Muscle of back (tissue), 11 donors: ENCODE measurements around the gene WARS2. TPM values are rescaled to one million over a fixed set of nuclear protein-coding genes. Genes with fewer than 3 reads are reported as not detected.
"Not testable (repeated sequence)": the region's sequence is repeated elsewhere in the genome, so short reads cannot be mapped to it uniquely, and the experiment has no call there.

ENCODE experiments used
- DNase-seq, 3 donors: peaks; one replicate each; pipeline versions ENCODE4 v3.0.0 to v3.0.0-alpha.2; 2013
- polyA plus RNA-seq, 10 donors: library from polyadenylated mRNA; unstranded; fragments of 120-200 nt; gene quantifications; one replicate each; pipeline ENCODE4 v1.2.1, GENCODE V29; 2013; ENCODE audit not compliant: insufficient read length in 10 of 10

WARS2 gene
- polyA plus RNA-seq, 10 donors: 15.3 to 24.5 (median 20.6) TPM

GRCh38 chr1:119141660-119142059 is 1.2 kb upstream of the WARS2 start:
- DNase-seq: no peak

GRCh38 chr1:119141020-119141424 is 569 bp upstream of the WARS2 start:
- DNase-seq: peak in 2 of 3 donors; percentile 9 to 54

DNA sequence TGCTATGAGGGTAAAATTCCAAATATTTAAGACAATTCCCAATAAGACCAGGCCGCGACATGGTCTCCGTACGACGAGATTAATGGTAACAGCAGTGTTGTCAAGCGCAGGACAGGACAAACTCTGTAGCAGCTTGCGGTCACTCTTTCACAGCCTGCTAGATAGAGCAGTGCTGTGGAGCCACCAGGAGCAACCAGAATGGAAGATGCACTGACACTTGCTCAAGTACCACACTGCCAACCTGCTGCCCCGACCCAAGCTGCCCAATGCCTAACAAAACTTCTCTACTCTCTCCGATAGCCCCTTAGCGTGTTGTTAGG is 636 bp downstream of the WARS2 start:
- DNase-seq: no peak

- DNase-seq: peak in 1 of 3 donors; percentile 38
Observed at GRCh38 chr1:119139403-119139802, 1.1 kb downstream of the WARS2 start.

DNA sequence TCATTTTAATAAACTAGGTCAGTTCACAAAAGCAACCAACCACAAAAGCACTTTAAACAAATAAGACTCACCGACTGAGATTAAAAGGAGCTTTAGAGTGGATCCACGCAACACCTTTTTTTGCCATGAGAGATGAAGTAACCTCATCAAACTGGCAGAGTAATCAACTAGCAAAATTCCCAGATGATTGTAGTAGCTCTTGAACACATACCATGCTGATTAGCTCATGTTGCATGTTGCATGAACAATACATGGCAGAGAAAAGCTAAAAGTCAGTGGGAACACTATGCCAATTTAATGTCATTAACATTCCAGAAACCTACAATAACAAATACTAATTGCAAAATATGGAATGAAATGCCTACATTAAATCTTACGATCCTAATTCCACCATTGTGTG is 4.1 kb downstream of the WARS2 start:
- DNase-seq: peak in 1 of 3 donors; percentile 23

DNA sequence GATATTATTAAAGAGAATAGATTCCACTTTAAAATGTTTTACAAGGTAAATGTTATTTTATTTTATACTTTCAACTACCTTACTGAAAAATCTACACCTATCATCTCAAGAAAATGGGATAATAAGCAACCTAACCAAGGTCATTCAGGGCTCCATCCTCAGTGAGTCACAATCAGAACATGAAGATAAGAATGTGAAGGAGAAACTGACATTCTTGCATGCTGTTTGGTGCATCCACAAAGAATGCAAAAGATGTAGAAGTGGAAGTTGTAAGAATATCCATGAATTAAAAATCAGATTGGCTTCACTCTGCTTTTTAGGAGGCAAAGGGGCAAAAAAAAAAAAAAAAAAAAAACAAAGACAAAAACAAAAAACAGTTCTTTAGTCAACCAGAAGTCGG is 6.5 kb downstream of the WARS2 start:
- DNase-seq: no peak

DNA sequence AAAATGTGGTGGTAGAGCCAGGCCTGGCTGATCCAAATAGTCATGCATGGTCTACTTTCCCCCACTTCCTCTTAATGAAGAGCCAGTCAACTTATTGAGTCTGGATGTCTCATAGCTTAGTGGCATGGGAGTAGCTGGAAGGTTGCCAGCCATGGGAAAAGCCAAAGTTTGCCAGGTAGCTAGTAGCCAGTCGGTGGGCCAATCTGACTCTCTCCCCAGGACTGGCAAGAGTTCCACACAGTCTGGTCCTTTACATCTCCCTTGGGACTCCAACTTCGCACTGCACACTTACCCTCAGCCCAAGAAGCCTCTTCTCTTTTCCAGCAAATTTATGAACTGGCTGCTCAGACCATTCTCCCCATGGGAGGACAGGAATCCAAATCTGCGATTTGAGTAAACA is 8.3 kb downstream of the WARS2 start:
- DNase-seq: peak in 1 of 3 donors; percentile 65

GRCh38 chr1:119125874-119126273 is 14.6 kb downstream of the WARS2 start:
- no peak for DNase-seq

- no peak for DNase-seq
Observed at GRCh38 chr1:119124764-119125163, 15.7 kb downstream of the WARS2 start.

- not testable (repeated sequence) for DNase-seq
Observed at GRCh38 chr1:119121872-119122271, 18.6 kb downstream of the WARS2 start.

DNA sequence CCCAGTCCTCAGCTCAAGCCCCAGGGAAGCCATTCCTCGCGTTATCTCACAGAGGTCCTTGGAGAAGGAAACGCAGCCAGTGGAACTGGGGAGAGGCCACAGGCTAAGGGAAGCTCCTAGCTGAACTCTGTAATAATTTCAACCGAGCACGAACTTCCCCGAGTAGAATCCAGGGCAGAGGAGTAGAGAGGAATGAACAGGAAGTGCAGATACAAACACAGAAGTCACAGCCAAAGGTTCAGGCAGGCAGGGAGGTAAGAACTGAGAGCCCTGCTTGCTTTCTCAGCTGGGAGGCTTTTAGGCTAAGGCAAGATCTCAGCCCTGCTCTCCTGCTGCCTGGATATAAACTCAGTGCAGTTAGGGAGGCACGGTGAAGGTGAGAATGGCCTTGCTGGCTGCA is 23.7 kb downstream of the WARS2 start:
- peak in 1 of 3 donors; percentile 16 for DNase-seq

DNA sequence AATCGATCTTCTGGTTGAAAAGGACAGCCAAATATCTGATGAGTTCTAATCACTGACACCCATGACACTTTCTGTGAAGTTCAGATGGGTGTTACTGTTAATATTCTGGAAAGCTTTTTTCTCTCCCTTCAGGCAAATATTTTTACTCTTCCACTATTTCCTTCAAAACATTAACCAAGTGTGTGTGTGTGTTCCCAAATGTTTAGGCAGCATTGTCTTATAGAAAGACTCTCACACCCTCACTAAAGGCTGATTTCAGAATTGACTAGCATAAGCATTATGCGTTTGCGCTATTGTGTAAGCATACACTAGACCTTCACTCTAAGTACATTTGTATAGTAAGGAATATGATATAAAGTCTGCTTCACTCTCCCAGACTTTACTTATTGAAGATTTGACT is 24.7 kb downstream of the WARS2 start:
- DNase-seq: no peak

- no peak for DNase-seq
Observed at GRCh38 chr1:119115311-119115710, 25.1 kb downstream of the WARS2 start.

GRCh38 chr1:119114786-119115185 is 25.7 kb downstream of the WARS2 start:
- DNase-seq: no peak

DNA sequence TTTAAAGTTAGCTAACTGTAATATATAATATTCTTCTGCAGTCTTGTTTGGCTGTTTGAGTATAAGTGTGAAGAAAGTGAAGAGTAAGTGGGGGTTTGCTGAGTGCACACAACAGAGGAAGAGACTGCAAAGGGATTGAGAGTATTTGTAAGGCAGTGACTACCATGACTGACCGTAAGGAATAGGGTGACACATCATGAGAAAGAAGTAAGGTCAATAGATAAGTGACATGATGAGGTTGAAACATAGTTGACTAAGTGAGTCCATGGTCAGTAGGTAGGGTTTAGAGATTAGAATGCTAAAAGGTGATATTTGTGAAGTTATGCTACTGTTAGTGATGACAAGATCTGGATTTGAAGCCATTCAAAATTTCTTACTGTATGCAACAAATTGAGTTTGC is 27.7 kb downstream of the WARS2 start:
- DNase-seq: no peak

DNA sequence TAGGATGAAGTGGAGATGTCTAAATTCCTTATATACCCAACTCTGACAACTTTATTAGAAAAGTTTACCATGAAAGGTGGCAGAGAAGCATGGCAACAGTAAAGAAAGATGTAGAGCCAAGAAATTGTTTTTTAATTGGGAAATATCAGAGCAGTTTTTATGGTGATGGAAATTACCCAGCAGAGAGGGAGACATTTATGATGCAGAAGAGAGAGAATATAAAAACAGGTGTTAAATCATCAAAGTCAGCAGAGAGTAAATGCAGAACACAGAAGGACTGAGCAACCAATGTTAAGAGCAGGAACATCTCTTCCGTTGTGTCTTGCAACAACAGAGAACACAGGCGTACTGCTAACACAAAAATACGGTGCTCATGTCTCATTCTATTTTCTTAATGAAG is 28.2 kb downstream of the WARS2 start:
- DNase-seq: no peak

DNA sequence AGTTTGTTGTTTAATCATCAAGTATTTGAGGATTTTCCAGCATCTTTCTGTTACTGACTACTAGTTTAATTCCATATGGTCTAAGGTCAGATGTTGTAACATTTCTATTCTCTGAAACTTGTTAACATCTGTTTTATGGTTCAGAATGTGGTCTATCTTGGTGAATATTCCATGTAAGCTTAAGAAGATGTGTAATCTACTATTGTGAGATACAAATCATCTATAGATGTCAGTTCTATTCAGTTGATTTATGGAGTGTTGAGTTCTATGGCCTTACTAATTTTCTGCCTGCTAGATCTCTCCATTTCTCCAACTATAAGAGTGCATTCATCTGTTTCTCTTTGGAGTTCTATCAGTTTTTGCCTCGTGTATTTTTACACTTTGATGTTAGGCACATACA is 31.5 kb downstream of the WARS2 start:
- DNase-seq: no peak

DNA sequence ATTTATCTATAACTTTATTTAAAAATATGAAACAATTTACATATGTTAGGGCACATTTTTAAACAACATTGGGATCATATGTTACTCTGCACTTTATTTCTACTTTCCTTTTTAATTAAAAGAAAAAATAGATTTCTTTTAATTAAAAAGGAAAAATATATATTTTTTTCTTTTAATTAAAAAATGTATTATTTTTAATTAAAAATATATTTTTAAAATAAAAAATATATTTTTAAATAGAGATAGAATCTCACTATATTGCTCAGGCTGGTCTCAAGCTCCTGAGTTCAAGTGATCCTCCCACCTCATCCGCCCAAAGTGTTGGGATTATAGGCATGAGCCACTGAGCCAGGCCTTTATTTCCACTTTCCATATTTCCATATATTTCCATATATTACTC is 36.7 kb downstream of the WARS2 start:
- no peak for DNase-seq

DNA sequence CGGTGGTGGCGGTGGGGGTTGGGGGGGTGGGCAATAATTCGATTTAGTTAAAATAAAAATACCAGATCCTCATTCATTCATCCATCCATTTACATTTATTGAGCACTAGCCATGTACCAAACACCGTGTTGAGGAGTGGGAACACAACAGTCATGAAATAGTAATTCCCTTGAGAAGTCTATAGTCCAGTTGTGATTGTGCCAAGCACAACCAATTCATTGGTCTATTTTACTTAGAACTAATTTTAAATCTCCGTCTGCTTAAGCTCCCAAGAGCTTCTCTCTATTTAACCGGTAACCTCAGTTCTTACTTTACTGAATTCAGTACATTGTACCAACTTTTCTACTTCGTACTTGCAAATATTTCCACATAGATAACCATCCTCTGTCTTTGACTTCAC is 38.4 kb downstream of the WARS2 start:
- no peak for DNase-seq

DNA sequence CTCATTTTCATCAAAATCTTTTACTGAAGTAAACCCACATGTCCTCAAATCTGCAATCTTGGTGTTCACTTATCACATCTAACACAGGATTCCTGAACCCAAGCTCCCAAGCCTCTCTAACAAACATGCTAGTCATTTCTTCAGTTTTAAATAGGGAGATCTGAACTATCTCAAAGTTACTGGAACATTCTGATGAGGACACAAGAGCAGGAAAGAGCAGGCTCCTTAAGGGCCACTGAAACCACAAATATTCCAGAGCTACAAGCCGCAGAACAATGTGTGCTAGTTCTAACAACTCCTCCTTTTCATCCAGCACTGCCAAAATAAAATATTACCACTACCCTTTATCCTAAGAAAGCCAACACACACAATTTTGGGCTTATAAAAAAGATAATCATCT is 38.9 kb downstream of the WARS2 start:
- no peak for DNase-seq

GRCh38 chr1:119099775-119100174 is 40.7 kb downstream of the WARS2 start:
- no peak for DNase-seq

GRCh38 chr1:119097380-119097779 is 43.1 kb downstream of the WARS2 start:
- peak in 1 of 3 donors; percentile 32 for DNase-seq

DNA sequence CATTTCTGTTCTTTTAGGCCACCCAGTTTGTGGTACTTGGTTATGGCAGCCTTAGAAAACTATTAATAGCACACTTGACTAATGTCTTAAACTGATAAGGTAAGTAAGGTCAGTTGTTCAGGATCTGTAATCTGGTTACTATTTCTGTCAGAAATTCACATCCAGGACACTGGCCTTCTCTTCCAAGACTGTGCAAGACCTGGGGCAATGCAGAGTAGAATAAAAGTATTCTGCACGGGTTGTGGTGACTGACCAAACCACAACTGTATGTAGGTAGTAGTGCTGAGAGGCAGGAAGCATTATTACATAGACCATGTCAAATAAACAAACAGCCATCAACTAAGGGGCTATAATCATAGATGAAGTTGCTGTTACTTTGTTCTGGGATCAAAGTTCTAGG is 46.7 kb downstream of the WARS2 start:
- no peak for DNase-seq

DNA sequence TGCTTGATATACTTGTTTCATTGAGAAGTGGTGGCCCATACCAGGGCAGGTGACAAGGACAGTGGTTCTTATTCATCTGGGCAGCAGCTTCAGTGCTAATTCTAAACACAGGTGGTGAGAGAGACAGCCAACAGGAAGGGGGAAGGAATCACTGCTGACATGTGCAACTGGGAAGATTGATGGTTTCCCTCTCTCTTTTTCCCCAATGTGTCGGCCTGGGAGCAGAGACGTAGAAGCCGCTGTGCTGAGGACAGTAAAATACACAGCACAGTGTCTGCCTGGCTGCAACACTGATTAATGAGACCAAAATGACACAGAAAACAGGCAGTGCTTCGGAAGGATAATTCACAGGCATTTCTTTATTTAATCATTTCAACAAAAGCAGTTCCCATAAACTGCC is 48.8 kb downstream of the WARS2 start:
- DNase-seq: peak in 2 of 3 donors; percentile 33 to 59

DNA sequence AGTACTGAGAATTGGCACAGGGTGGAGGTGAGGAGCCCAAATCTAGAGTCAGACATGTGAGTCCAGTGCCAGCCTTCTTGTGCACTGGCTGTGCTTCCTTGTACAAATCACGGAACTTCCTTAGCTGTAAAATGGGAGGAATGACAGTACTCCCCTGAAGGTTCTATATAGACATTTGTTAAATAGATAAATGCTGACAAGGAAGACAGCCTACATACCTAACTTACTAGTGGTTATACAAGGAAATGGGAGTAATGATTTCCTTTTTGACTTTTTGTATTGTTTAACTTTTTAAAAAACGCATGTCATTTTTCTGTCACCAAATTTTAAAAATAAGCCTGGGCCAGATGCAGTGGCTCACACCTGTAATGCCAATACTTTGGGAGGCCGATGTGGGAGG is 50.2 kb downstream of the WARS2 start:
- no peak for DNase-seq
